GM20000 (cell line): ENCODE results near the gene GFOD1.

Experiments
- DNase-seq: peaks from one replicate; pipeline ENCODE4 v3.0.0; 2012; ENCODE audit warnings: low spot score
- TF ChIP-seq, protein P1 (sequence below): IDR thresholded peaks from 2 replicates; pipeline ENCODE4 v1.5.1; 2012; ENCODE audit warnings: mild to moderate bottlenecking, control low read depth; ENCODE audit errors: extremely low read depth, missing control alignments

The GFOD1 gene

DNA sequence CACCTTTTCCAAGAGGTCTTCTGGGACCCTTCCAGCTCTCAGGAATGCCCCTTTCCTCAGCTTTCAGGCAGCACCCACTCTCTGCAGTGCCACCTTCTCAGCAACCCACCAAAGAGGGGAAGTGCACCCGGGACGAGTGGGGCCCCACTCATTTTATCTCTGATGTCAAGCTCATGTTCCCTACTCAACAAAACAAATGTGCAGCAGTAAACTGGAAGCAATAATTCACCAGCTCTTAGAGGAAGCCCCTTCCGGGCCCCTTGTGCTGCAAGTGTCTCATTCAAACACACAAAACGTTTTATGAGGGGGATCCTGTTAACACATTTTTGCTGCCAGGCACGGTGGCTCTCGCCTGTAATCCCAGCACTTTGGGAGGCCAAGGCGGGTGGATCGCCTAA lies 13.6 kb downstream of the GFOD1 start:
- no peak for DNase-seq

DNA sequence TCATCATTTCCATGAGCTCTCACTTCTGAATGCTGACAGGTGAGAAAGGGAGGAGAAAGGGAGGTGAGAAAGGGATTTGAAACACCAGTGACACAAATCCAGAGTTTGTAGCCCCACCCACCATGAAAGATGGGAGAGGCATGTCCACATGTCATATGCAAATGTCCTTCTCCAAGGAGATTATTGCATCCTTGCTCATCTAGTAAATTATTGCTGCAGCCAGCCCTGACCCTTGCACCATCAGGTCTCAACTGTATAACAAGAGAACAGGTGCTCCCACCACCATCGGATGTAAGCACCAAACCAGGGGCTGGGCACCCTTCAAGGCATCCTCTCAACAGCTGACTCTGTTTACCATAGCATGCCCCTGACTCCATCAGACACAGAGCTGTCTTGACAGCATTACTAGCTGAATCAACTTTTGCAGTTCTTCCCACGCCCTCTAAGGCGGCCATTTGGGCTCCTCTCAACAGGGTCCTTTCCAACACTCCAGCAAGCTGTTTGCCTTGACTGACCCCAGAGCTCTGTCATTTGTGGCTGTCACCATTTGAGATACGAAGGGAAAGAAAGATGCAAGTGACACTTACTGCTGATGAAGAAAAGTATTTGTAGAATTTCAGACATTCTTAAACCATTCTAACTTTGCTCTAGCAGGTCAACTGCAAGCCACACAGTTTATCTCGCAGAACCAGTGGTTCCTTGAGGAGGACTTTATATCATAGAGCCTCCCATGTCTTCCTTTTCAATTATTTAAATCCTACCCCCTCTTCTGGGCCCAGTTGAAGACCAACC lies 14.2 kb downstream of the GFOD1 start:
- TF ChIP-seq, protein P1, sequence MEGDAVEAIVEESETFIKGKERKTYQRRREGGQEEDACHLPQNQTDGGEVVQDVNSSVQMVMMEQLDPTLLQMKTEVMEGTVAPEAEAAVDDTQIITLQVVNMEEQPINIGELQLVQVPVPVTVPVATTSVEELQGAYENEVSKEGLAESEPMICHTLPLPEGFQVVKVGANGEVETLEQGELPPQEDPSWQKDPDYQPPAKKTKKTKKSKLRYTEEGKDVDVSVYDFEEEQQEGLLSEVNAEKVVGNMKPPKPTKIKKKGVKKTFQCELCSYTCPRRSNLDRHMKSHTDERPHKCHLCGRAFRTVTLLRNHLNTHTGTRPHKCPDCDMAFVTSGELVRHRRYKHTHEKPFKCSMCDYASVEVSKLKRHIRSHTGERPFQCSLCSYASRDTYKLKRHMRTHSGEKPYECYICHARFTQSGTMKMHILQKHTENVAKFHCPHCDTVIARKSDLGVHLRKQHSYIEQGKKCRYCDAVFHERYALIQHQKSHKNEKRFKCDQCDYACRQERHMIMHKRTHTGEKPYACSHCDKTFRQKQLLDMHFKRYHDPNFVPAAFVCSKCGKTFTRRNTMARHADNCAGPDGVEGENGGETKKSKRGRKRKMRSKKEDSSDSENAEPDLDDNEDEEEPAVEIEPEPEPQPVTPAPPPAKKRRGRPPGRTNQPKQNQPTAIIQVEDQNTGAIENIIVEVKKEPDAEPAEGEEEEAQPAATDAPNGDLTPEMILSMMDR: no peak

More for the DNA sequence above, 13.6 kb downstream of the GFOD1 start:
- TF ChIP-seq, protein P1: no peak

DNA sequence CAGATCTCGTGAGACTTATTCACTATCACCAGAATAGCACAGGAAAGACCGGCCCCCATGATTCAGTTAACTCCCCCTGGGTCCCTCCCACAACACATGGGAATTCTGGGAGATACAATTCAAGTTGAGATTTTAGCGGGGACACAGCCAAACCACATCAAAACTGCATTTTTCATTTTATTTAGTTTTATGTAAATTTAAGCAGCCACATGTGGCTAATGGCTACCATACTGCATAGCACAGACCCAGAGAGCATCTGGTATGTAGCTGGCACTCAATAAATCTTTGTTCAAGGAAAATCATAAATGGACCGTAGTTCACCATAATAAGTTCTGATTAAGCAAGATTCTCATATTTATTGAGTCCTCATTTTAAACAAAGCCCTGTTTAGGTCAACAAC lies 15.3 kb downstream of the GFOD1 start:
- TF ChIP-seq, protein P1: no peak
- DNase-seq: no peak

More for the DNA sequence above, 14.2 kb downstream of the GFOD1 start:
- DNase-seq: no peak

DNA sequence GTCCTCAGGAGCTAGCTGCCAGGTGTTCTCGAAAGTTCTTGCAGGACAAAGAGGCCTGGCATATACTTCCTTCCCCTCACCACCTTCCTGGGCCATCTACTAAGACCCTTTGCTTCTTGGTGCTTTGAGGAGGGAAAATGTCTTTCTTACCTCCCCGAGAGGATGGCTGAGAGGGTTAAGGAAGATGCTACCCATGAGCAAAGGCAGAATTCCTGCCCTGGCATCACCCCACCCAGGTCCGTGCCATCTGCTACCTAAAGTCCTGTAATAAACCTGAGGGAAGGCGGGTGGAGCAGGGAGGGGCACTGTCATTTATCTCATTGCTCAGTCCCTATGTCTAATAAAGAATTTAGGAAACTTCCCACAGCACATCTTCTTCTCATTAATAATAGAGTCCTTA lies 16.2 kb downstream of the GFOD1 start:
- no peak for DNase-seq
- TF ChIP-seq, protein P1: no peak

DNA sequence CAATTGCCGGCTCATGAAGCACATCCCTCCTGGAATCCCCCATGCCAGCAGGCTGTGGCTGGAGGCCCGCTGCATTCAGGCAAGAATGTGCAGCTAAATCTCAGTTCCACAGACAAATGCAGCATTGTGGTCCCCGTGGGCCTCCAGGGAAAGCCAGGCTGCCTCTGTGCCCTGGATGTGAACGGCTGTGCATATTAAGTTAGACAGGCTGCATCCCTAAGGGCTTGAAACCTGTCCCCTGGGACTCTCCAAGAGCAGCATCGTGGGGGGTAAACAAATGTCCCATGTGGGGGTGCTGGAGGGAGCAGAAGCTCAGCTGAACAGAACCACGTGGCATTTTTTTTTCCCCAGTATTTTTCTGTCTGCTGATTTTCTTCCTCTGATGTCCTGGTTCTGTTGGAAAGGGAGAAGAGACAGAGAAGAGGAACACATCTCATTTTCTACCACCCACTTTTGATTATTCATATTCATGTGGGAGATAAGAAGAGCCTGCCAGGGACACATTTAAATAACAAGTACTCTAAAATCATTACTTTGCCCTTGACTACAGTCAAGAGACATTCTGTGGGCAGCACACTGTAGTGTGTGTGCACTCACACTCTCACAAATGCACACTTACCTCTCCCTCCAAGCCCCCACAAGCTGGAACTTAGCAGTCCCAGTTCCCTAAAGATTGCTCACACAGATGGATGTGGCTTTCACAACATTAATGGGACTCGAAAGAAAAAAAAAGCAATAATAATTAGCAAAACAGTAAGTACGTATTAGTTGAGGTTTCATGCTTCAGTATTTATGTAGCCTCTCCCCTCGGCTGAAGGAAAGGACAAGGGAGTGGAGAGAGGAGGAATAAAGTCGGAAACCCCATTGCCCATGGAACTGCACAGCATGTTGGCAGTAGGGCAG lies 16.9 kb downstream of the GFOD1 start:
- TF ChIP-seq, protein P1: no peak
- no peak for DNase-seq

DNA sequence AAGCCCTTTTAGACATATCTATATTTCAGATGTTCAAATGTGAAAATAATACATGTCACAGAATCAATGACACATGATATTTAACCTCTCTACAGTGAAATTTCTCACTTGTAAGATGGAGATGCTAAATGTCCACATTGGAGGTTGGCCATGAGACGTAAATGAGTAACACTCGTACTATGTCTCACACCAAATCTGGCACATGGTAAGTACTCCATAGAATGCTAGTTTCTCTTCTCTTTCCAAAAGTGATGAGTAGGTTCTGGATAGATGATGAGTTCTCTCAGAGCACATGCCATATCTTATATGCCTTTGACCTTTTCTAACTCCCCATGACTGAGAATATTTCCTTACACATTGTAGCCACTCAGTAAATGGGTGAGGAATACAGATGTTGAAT lies 17.7 kb downstream of the GFOD1 start:
- no peak for DNase-seq
- TF ChIP-seq, protein P1: no peak

DNA sequence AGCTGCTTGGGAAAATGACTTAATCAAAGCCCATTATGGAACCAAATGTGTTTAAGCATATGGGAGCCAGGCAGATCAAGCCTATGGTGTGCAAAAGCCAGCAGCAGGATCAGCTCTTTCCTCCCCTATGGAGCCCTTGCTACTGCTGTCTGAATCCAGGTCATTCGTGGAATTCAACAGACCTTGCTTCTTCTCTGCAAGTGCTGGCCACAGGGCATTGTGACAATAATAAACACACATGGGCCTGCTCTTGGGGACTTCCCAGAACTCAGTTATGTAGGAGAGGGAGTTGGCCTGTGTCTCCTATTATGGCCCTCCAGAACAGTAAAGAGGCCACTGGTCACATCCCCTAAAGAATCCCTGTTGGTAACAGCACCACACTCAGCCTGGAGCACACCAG lies 18.6 kb downstream of the GFOD1 start:
- no peak for DNase-seq
- TF ChIP-seq, protein P1: no peak
